DND-41 (cell line): ENCODE data around the gene DISC1.

Experiments
- ATAC-seq: fragments of 200-7000 bp; cut with Tn5 transposase; 3 replicates; pipeline ENCODE4 v1.9.1; 2021; ENCODE audit warnings: low read depth; ENCODE audit not compliant: insufficient read depth
- DNase-seq: peaks from one replicate; pipeline ENCODE4 v3.0.0-alpha.2; 2020
- H2AFZ ChIP-seq: 2 replicates; pipeline ENCODE4 v1.6.0; 2012; ENCODE audit warnings: low read depth, low read length
- H3K27ac ChIP-seq: 2 replicates; pipeline ENCODE4 v1.5.1; 2012; ENCODE audit warnings: low read length, inconsistent platforms
- H3K27me3 ChIP-seq: fragments of 200-600 bp; sonication (generic); 2 replicates; pipeline ENCODE4 v1.6.0; 2012; ENCODE audit warnings: low read length, mild to moderate bottlenecking, inconsistent platforms; ENCODE audit not compliant: insufficient read depth, poor library complexity
- H3K36me3 ChIP-seq: 2 replicates; pipeline ENCODE4 v1.5.1; 2012; ENCODE audit warnings: low read length, inconsistent platforms; ENCODE audit not compliant: insufficient read depth
- H3K4me1 ChIP-seq: 2 replicates; pipeline ENCODE4 v1.5.1; 2012; ENCODE audit warnings: mild to moderate bottlenecking, low read length; ENCODE audit not compliant: insufficient read depth
- H3K4me2 ChIP-seq: 2 replicates; pipeline ENCODE4 v1.6.0; 2012; ENCODE audit warnings: mild to moderate bottlenecking, moderate library complexity, low read length, inconsistent platforms; ENCODE audit not compliant: insufficient read depth
- H3K4me3 ChIP-seq, 2 experiments: fragments of 200-600 bp in 1 of 2; shearing (Covaris generic) in 1 of 2; 2 replicates each; pipeline ENCODE4 v1.5.1; 2012 to 2016; ENCODE audit warnings: inconsistent platforms in 2 of 2, low read length in 2 of 2, mild to moderate bottlenecking in 2 of 2, low read depth in 1 of 2, moderate library complexity in 1 of 2
- H3K79me2 ChIP-seq: 2 replicates; pipeline ENCODE4 v1.6.0; 2012; ENCODE audit warnings: low read length, inconsistent platforms; ENCODE audit not compliant: insufficient read depth
- H3K9ac ChIP-seq: 2 replicates; pipeline ENCODE4 v1.6.0; 2012; ENCODE audit warnings: low read depth, mild to moderate bottlenecking, inconsistent platforms, low read length, moderate library complexity
- H3K9me3 ChIP-seq: 2 replicates; pipeline ENCODE4 v1.5.1; 2012; ENCODE audit warnings: low read length, moderate library complexity, mild to moderate bottlenecking, inconsistent platforms; ENCODE audit not compliant: insufficient read depth, severe bottlenecking
- H4K20me1 ChIP-seq: 2 replicates; pipeline ENCODE4 v1.6.0; 2012; ENCODE audit warnings: low read length; ENCODE audit not compliant: insufficient read depth
- CTCF ChIP-seq: IDR thresholded peaks from 2 replicates; pipeline ENCODE4 v1.5.1; 2012; ENCODE audit warnings: borderline replicate concordance, low read length, moderate library complexity, mild to moderate bottlenecking; ENCODE audit not compliant: poor library complexity, severe bottlenecking; ENCODE audit errors: extremely low read depth
- EZH2 ChIP-seq: IDR thresholded peaks from 3 replicates; pipeline ENCODE4 v1.6.1; 2012; ENCODE audit warnings: borderline replicate concordance, low read depth, mild to moderate bottlenecking, moderate library complexity, low read length, inconsistent platforms; ENCODE audit not compliant: severe bottlenecking

The DISC1 gene

GRCh38 chr1:231822041-231822440 is 195.5 kb downstream of the DISC1 start:
- H3K4me3 ChIP-seq = no peak overlapping the region
- no peaks in the 10 kb centered on the region for H3K4me1 ChIP-seq
- H3K27ac ChIP-seq = no peak overlapping the region
- peaks cover 3% of the 10 kb centered on the region; the same call in 1 of the 2 replicates for H4K20me1 ChIP-seq
- H3K4me2 ChIP-seq = no peak overlapping the region
- no peaks in the 10 kb centered on the region for H3K79me2 ChIP-seq
- ATAC-seq = no peak
- H2AFZ ChIP-seq = no peak overlapping the region
- H3K9ac ChIP-seq = no peak overlapping the region
- TF ChIP-seq EZH2 (no peak), CTCF (no peak)
- H3K27me3 ChIP-seq = no peaks in the 10 kb centered on the region
- no peaks in the 10 kb centered on the region for H3K9me3 ChIP-seq
- no peak for DNase-seq
- peaks cover 6% of the 10 kb centered on the region; the same call in 1 of the 2 replicates for H3K36me3 ChIP-seq

DNA sequence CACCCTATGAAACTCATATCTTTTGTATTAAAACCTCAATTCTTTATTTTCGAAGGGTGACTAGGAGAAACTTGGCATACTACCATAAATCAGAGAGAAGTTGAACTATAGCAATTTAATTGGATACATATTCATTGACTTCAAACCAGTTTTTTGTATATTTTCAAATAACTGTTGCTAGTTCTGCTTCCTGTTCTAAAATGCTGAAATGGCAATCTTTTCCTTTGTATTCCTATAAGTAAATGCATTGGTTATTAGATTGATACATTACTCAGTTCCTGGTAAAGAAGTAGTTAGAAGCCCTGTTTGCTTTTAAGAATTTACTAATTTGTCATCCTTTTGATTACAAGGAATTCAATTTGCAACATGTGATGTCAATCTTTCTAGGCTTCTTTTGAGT is 200.0 kb downstream of the DISC1 start:
- Histone ChIP-seq H2AFZ (no peak overlapping the region), H3K4me3 (no peak overlapping the region), H3K9ac (no peak overlapping the region), H3K9me3 (no peaks in the 10 kb centered on the region), H3K4me1 (no peaks in the 10 kb centered on the region), H3K79me2 (no peaks in the 10 kb centered on the region), H3K36me3 (no peaks in the 10 kb centered on the region), H3K27me3 (no peaks in the 10 kb centered on the region), H3K27ac (no peak overlapping the region), H4K20me1 (peaks cover 3% of the 10 kb centered on the region; the same call in 1 of the 2 replicates), H3K4me2 (no peak overlapping the region)
- TF ChIP-seq EZH2 (no peak), CTCF (no peak)
- DNase-seq = no peak
- ATAC-seq = no peak

- H3K9me3 ChIP-seq = no peaks in the 10 kb centered on the region
- no peak overlapping the region for H3K4me2 ChIP-seq
- no peak overlapping the region for H3K9ac ChIP-seq
- no peaks in the 10 kb centered on the region for H3K36me3 ChIP-seq
- H3K27ac ChIP-seq = no peak overlapping the region
- no peaks in the 10 kb centered on the region for H4K20me1 ChIP-seq
- no peaks in the 10 kb centered on the region for H3K27me3 ChIP-seq
- TF ChIP-seq CTCF (no peak), EZH2 (no peak)
- no peaks in the 10 kb centered on the region for H3K79me2 ChIP-seq
- no peak overlapping the region for H3K4me3 ChIP-seq
- H3K4me1 ChIP-seq = no peaks in the 10 kb centered on the region
- DNase-seq = no peak
- no peak for ATAC-seq
- H2AFZ ChIP-seq = no peak overlapping the region
Observed at GRCh38 chr1:231827337-231828105, 200.9 kb downstream of the DISC1 start.
